ENCODE data around the gene GIN1.

DNA sequence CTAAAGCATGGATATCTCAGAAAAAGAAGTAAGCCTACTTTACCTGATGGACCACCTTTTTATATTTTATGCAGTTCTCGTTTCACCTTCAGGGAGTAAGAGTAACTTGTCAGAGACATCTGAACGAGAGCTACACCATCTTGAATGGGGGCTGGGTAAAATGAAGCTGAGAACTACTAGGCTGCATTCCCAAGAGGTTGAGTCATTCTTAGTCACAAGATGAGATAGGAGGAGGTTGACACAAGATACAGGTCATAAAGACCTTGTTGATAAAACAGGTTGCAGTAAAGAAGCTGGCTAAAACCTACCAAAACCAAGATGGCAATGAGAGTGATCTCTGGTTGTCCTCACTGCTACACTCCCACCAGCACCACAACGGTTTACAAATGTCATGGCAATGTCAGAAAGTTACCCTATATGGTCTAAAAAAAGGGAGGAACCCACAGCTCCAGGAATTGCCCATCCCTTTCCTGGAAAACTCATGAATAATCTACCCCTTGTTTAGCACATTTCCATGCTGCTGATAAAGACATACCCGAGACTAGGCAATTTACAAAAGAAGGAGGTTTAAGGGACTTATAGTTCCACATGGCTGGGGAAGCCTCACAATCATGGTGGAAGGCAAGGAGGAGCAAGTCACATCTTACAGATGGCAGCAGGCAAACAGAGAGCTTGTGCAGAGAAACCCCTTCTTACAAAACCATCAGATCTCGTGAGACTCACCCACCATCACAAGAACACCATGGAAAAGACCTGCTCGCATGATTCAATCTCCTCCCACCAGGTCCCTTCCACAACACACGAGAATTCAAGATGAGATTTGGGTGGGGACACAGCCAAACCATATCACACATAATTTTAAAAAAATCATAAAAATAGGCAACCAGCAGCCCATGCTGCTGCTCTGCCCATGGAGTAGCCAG lies 62.5 kb downstream of the GIN1 start:
- TF ChIP-seq, protein P1, sequence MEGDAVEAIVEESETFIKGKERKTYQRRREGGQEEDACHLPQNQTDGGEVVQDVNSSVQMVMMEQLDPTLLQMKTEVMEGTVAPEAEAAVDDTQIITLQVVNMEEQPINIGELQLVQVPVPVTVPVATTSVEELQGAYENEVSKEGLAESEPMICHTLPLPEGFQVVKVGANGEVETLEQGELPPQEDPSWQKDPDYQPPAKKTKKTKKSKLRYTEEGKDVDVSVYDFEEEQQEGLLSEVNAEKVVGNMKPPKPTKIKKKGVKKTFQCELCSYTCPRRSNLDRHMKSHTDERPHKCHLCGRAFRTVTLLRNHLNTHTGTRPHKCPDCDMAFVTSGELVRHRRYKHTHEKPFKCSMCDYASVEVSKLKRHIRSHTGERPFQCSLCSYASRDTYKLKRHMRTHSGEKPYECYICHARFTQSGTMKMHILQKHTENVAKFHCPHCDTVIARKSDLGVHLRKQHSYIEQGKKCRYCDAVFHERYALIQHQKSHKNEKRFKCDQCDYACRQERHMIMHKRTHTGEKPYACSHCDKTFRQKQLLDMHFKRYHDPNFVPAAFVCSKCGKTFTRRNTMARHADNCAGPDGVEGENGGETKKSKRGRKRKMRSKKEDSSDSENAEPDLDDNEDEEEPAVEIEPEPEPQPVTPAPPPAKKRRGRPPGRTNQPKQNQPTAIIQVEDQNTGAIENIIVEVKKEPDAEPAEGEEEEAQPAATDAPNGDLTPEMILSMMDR (conservative IDR thresholded peaks at IDR 0.05), result no peak
- TF ChIP-seq ZFX (IDR thresholded peaks at IDR 0.05), result no peak

All from C4-2B (cell line).